OCI-LY3 (cell line): ENCODE data around the gene ZNF878.
"Not testable (repeated sequence)": the region's sequence is repeated elsewhere in the genome, so short reads cannot be mapped to it uniquely, and the experiment has no call there.

Experiments
- EZH2phosphoT487 ChIP-seq: fragments of 200-600 bp; shearing (Covaris generic); IDR thresholded peaks from 2 replicates; pipeline ENCODE4 v1.6.1; 2018; ENCODE audit warnings: antibody characterized with exemption, mixed run types, low read depth
- TF ChIP-seq, protein P1 (sequence below): fragments of 200-600, 300-600 bp; sonication (generic); IDR thresholded peaks from 2 replicates; pipeline ENCODE4 v1.5.1; 2014; ENCODE audit warnings: antibody characterized with exemption, low read length, low read depth

GRCh38 chr19:12076331-12076730, 23.6 kb upstream of the ZNF878 start:
- TF ChIP-seq, protein P1, sequence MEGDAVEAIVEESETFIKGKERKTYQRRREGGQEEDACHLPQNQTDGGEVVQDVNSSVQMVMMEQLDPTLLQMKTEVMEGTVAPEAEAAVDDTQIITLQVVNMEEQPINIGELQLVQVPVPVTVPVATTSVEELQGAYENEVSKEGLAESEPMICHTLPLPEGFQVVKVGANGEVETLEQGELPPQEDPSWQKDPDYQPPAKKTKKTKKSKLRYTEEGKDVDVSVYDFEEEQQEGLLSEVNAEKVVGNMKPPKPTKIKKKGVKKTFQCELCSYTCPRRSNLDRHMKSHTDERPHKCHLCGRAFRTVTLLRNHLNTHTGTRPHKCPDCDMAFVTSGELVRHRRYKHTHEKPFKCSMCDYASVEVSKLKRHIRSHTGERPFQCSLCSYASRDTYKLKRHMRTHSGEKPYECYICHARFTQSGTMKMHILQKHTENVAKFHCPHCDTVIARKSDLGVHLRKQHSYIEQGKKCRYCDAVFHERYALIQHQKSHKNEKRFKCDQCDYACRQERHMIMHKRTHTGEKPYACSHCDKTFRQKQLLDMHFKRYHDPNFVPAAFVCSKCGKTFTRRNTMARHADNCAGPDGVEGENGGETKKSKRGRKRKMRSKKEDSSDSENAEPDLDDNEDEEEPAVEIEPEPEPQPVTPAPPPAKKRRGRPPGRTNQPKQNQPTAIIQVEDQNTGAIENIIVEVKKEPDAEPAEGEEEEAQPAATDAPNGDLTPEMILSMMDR = not testable (repeated sequence)
- not testable (repeated sequence) for TF ChIP-seq EZH2phosphoT487
